Nephron progenitor cell (in vitro differentiated cells): Measurements from ENCODE around the gene UGT1A1.

Experiments
- DNase-seq: peaks from one replicate; pipeline ENCODE4 v3.0.0; 2021
- H3K27ac Mint-ChIP-seq: 2 replicates; pipeline ENCODE4 v1.8.0; 2021; ENCODE audit warnings: mild to moderate bottlenecking, moderate library complexity, mixed read lengths
- H3K27me3 Mint-ChIP-seq: 2 replicates; pipeline ENCODE4 v1.8.0; 2021; ENCODE audit warnings: mild to moderate bottlenecking, low read depth, mixed read lengths; ENCODE audit not compliant: poor library complexity
- H3K36me3 Mint-ChIP-seq: 2 replicates; pipeline ENCODE4 v1.8.0; 2021; ENCODE audit warnings: low read depth, mixed read lengths
- H3K4me1 Mint-ChIP-seq: 2 replicates; pipeline ENCODE4 v1.8.0; 2021; ENCODE audit warnings: mixed read lengths
- H3K4me3 Mint-ChIP-seq: 2 replicates; pipeline ENCODE4 v1.8.0; 2021; ENCODE audit warnings: mild to moderate bottlenecking, moderate library complexity, mixed read lengths
- H3K9me3 Mint-ChIP-seq: 2 replicates; pipeline ENCODE4 v1.8.0; 2021; ENCODE audit warnings: mild to moderate bottlenecking, moderate library complexity, mixed read lengths
- TF ChIP-seq, protein P1 (sequence below): fragments of 200-600 bp; sonication (generic); IDR thresholded peaks from 2 replicates; pipeline ENCODE4 v1.5.0; 2021; ENCODE audit warnings: antibody characterized with exemption

UGT1A1 gene

DNA sequence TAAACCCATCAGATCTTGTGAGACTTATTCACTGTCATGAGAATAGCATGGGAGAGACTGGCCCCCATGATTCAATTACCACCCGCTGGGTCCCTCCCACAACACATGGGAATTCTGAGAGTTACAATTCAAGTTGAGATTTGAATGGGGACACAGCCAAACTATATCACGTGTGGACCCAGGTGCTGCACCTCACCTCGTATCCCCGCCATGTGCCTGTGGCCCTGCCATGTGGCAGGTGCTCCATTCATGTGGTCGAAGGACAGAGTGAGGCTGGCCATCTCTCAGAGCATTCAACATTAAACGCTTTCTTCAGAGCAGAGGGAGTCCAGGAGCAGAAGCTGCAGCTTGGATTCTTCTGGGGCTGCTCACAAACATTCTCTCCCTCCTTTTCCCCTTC lies 50.3 kb downstream of the UGT1A1 start:
- DNase-seq: no peak
- H3K27me3 Mint-ChIP-seq: peaks cover 34% of the 10 kb centered on the region
- no peaks in the 10 kb centered on the region for H3K36me3 Mint-ChIP-seq
- peaks cover 7% of the 10 kb centered on the region for H3K4me1 Mint-ChIP-seq
- TF ChIP-seq, protein P1, sequence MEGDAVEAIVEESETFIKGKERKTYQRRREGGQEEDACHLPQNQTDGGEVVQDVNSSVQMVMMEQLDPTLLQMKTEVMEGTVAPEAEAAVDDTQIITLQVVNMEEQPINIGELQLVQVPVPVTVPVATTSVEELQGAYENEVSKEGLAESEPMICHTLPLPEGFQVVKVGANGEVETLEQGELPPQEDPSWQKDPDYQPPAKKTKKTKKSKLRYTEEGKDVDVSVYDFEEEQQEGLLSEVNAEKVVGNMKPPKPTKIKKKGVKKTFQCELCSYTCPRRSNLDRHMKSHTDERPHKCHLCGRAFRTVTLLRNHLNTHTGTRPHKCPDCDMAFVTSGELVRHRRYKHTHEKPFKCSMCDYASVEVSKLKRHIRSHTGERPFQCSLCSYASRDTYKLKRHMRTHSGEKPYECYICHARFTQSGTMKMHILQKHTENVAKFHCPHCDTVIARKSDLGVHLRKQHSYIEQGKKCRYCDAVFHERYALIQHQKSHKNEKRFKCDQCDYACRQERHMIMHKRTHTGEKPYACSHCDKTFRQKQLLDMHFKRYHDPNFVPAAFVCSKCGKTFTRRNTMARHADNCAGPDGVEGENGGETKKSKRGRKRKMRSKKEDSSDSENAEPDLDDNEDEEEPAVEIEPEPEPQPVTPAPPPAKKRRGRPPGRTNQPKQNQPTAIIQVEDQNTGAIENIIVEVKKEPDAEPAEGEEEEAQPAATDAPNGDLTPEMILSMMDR: no peak
- no peak overlapping the region for H3K27ac Mint-ChIP-seq
- no peak overlapping the region for H3K4me3 Mint-ChIP-seq
- no peaks in the 10 kb centered on the region for H3K9me3 Mint-ChIP-seq

DNA sequence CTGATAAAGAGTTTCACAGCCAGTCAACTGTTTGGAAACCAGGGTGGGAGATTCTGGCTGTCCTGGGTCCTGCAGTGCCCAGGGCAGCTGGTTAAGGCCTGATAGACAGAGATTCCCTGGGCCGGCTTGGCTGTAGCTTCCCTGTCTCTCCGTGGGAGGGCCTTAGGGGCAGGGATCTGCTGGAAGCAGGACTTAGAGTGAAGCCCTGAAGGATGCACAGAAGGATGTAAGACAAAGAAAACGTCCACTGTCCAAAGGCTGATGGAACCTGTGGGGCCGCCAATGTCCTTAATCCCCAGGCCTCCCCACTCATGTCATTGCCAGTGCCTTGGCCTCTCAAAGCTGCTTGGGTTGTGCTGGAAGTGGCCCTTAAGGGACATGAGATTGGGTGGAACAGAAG lies 51.0 kb downstream of the UGT1A1 start:
- no peaks in the 10 kb centered on the region for H3K36me3 Mint-ChIP-seq
- H3K4me3 Mint-ChIP-seq: no peak overlapping the region
- TF ChIP-seq, protein P1: no peak
- peaks cover 7% of the 10 kb centered on the region for H3K4me1 Mint-ChIP-seq
- no peak for DNase-seq
- peaks cover 30% of the 10 kb centered on the region for H3K27me3 Mint-ChIP-seq
- H3K9me3 Mint-ChIP-seq: no peaks in the 10 kb centered on the region
- H3K27ac Mint-ChIP-seq: no peak overlapping the region

DNA sequence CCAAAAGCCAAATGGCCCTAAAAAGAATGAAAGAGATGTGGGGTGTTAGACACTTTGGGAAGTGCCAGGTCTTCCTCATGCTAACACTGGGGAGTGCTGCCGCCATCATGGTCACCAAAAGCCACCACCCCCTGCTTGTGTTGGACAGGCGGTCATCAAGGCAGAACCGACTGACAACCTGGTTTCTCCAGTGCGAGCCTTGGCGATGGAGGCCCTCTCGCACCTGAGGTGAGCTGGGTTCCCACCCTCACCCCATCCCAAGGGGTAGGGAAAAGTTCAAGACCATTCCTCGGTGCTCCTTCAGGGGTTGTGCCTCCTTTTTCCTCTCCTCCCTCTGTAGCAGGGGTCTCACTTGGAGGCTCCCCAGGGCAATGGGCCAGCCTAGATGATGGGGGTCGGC lies 51.7 kb downstream of the UGT1A1 start:
- Mint-ChIP-seq H3K9me3 (no peaks in the 10 kb centered on the region), H3K36me3 (no peaks in the 10 kb centered on the region), H3K27ac (no peak overlapping the region), H3K4me1 (peaks cover 13% of the 10 kb centered on the region), H3K4me3 (no peak overlapping the region), H3K27me3 (peaks cover 26% of the 10 kb centered on the region)
- no peak for DNase-seq
- TF ChIP-seq, protein P1: no peak

DNA sequence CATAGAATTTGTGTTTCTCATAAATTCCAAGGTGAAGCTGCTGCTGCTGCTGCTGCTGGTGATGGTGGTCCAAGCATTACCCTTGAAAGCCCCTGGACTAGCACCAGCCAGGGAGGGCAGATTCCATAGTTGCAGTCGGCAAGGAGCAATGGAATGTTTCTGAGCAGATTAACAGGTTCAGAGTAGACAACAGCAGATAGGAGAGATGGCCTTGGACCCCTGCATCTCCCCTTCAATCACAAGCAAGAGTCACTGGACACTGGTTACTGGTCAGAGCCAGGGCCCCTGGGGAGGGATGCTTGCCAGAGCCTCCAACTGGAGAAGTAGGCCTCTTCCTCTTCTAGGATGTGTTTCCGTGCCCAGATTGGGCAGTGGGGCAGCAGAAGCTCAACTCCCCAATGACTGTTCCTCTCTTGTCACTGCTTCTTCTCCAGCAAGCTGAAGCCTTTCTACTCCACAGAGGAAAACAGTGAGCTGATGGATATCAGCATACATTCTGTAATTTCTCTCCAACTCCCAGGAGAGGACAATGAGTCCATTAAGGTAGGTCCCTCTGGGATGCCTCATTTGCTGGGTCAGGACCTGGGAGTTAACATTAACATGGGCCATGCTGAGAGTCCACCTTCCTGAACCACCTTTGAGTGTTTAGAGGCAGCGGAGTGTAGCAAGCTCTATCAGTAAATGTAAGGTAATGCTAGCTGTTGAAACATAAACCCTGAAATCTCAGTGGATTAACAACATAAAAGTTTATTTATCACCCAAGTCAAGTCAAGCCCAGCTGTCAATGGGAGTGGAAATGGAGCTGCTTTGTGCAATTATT lies 53.4 kb downstream of the UGT1A1 start:
- H3K4me1 Mint-ChIP-seq: peaks cover 25% of the 10 kb centered on the region
- TF ChIP-seq, protein P1: no peak
- H3K4me3 Mint-ChIP-seq: no peak overlapping the region
- peak overlapping the region; percentile 71 for H3K27ac Mint-ChIP-seq
- no peaks in the 10 kb centered on the region for H3K36me3 Mint-ChIP-seq
- peaks cover 26% of the 10 kb centered on the region for H3K27me3 Mint-ChIP-seq
- no peak for DNase-seq
- H3K9me3 Mint-ChIP-seq: no peaks in the 10 kb centered on the region

DNA sequence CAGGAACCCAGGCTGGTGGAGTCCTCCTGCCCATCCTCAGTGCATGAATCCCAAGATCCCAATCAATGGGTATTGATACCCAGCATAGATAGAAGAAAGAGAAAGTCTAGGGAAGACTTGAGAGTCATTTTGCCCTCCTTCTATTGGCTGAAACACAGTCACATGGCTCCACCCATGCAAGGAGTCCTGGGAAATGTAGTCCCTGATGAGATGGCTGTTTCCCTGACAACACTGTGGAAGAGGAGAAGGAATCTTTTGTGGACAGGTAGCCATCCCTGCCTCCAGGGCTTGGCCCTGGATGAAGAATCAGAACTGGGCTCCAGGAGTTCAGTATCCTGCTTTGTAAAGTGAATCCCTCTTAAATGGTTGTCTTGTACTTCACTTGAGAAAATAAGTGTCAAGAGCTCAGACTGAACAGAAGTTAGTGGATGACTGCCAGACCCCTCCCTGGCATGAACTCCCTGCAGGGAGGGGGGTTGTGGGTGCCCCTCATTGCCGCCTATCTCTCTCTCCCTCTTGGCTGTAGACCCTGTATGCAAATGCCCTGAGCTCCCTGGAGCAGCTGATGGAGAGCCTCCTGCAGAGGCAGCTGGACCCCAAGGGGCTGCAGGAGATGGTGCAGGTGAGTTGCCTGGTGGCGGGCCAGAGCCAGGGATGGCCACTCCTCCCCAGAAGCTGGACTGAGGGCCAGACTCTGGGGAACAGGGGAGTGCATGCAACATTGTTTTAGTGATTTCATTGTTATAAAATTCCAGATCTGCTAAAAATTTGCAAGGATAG lies 54.2 kb downstream of the UGT1A1 start:
- TF ChIP-seq, protein P1: no peak
- Mint-ChIP-seq H3K4me3 (no peak overlapping the region), H3K4me1 (peaks cover 25% of the 10 kb centered on the region), H3K36me3 (no peaks in the 10 kb centered on the region), H3K9me3 (no peaks in the 10 kb centered on the region), H3K27me3 (peaks cover 23% of the 10 kb centered on the region), H3K27ac (no peak overlapping the region)
- no peak for DNase-seq
